ENCODE measurements around the gene ELP4. TPM values are rescaled to one million over a fixed set of nuclear protein-coding genes. Genes with fewer than 3 reads are reported as not detected.

Gene ELP4
- total and polyA plus RNA-seq, 2 experiments from 2014 or later: 12.3 to 25.1 TPM

GRCh38 chr11:31764766-31765165 is 255.2 kb downstream of the ELP4 start:
- no peak overlapping the region for H3K4me3 ChIP-seq

DNA sequence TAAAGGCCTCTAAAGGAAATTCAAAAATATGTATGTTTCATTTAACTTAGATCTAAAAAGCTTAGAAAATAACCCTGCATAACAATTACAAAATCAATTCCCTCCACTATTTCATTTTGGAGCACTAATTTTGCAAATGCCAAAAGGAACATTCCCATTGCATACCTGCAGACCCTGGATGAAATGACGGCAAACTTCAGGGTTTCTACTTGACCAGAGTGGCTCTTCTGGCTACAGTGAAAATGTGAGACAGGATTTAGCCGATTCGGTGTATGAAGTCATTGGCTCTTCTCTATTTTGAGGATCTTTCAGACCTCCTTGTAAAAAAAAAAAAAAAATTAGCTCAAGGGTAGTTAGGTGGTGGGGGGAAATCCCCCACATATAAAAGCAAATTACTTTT is 257.5 kb downstream of the ELP4 start:
- no peaks in the 10 kb centered on the region for H3K27me3 ChIP-seq
- no peak overlapping the region for H3K27ac ChIP-seq
- WGBS (ENCODE audit: low lambda C conversion rate, missing lambda C conversion rate): 98% methylated on average over 3 of the region's 3 CpGs
- H3K9me2 ChIP-seq (replicated peaks; ENCODE audit: insufficient read depth): no peaks in the 10 kb centered on the region
- no peaks in the 10 kb centered on the region for H3K36me3 ChIP-seq (replicated peaks; ENCODE audit: insufficient read depth, low read depth)
- no peaks in the 10 kb centered on the region for H3K4me1 ChIP-seq (ENCODE audit: insufficient read depth)
- no peak overlapping the region for H3K4me2 ChIP-seq
- TF ChIP-seq EZH2phosphoT487 (IDR thresholded peaks at IDR 0.05; ENCODE audit: low read depth, severe bottlenecking, unreplicated experiment): no peak
- no peak for TF ChIP-seq CTCF (IDR thresholded peaks at IDR 0.05; ENCODE audit: poor library complexity)
- TF ChIP-seq EZH2 (IDR thresholded peaks at IDR 0.05; ENCODE audit: borderline replicate concordance): no peak
- no peaks in the 10 kb centered on the region for H3K79me2 ChIP-seq
- H4K20me1 ChIP-seq (ENCODE audit: insufficient read depth, poor library complexity, severe bottlenecking): no peaks in the 10 kb centered on the region
- H3K9me3 ChIP-seq (ENCODE audit: low read depth): no peaks in the 10 kb centered on the region
- DNase-seq (ENCODE audit: low spot score): no peak
- no peak overlapping the region for H3K4me3 ChIP-seq
- H2AFZ ChIP-seq: no peak overlapping the region

More at GRCh38 chr11:31764766-31765165, 255.2 kb downstream of the ELP4 start:
- Histone ChIP-seq H4K20me1 (ENCODE audit: insufficient read depth, poor library complexity, severe bottlenecking) (no peaks in the 10 kb centered on the region), H3K27me3 (no peaks in the 10 kb centered on the region), H3K4me2 (no peak overlapping the region), H3K4me1 (ENCODE audit: insufficient read depth) (no peaks in the 10 kb centered on the region), H3K9me2 (replicated peaks; ENCODE audit: insufficient read depth) (no peaks in the 10 kb centered on the region), H3K79me2 (no peaks in the 10 kb centered on the region), H2AFZ (no peak overlapping the region), H3K27ac (no peak overlapping the region), H3K36me3 (replicated peaks; ENCODE audit: insufficient read depth, low read depth) (no peaks in the 10 kb centered on the region), H3K9me3 (ENCODE audit: low read depth) (no peaks in the 10 kb centered on the region)
- WGBS (ENCODE audit: low lambda C conversion rate, missing lambda C conversion rate): 80% methylated on average over 5 of the region's 5 CpGs
- TF ChIP-seq EZH2 (IDR thresholded peaks at IDR 0.05; ENCODE audit: borderline replicate concordance): no peak
- no peak for TF ChIP-seq EZH2phosphoT487 (IDR thresholded peaks at IDR 0.05; ENCODE audit: low read depth, severe bottlenecking, unreplicated experiment)
- DNase-seq (ENCODE audit: low spot score): no peak

DNA sequence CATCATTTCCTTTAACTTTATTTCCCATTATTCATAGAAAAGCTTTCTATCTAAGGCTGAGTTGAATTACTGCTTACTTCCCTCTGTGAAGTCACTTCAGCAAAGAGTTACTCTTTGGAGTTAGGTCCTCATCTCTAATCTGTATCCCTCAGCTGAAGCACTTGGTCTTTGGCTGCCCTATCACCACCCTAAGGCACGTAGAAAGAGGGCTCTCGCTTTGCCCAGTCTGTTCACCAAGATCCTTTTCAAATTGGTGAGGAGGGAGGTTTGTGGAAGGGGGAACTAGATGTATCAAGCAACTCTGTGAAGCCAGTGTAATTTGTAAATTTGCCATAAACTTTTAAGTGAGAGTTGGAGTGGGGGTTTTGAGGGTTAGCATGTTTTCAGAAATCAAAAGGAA is 258.1 kb downstream of the ELP4 start:
- no peaks in the 10 kb centered on the region for H3K9me2 ChIP-seq (replicated peaks; ENCODE audit: insufficient read depth)
- WGBS (ENCODE audit: low lambda C conversion rate, missing lambda C conversion rate): 83% methylated on average over 2 of the region's 2 CpGs

More for the DNA sequence above, 258.1 kb downstream of the ELP4 start:
- Histone ChIP-seq H3K4me1 (ENCODE audit: insufficient read depth) (no peaks in the 10 kb centered on the region), H3K36me3 (replicated peaks; ENCODE audit: insufficient read depth, low read depth) (no peaks in the 10 kb centered on the region), H3K79me2 (no peaks in the 10 kb centered on the region), H2AFZ (no peak overlapping the region), H3K4me2 (no peak overlapping the region), H3K4me3 (no peak overlapping the region), H3K9me3 (ENCODE audit: low read depth) (no peaks in the 10 kb centered on the region), H3K27me3 (no peaks in the 10 kb centered on the region), H3K27ac (no peak overlapping the region), H4K20me1 (ENCODE audit: insufficient read depth, poor library complexity, severe bottlenecking) (no peaks in the 10 kb centered on the region)
- DNase-seq (ENCODE audit: low spot score): no peak
- TF ChIP-seq CTCF (IDR thresholded peaks at IDR 0.05; ENCODE audit: poor library complexity): no peak
- TF ChIP-seq EZH2phosphoT487 (IDR thresholded peaks at IDR 0.05; ENCODE audit: low read depth, severe bottlenecking, unreplicated experiment): no peak
- no peak for TF ChIP-seq EZH2 (IDR thresholded peaks at IDR 0.05; ENCODE audit: borderline replicate concordance)
